GM20000 (cell line): ENCODE data around the gene PSG3.
"Not testable (repeated sequence)": the region's sequence is repeated elsewhere in the genome, so short reads cannot be mapped to it uniquely, and the experiment has no call there.

Experiments used
- DNase-seq: peaks from one replicate; pipeline ENCODE4 v3.0.0; 2012; ENCODE audit warnings: low spot score
- CTCF ChIP-seq: IDR thresholded peaks from 2 replicates; pipeline ENCODE4 v1.5.1; 2012; ENCODE audit warnings: mild to moderate bottlenecking, control low read depth; ENCODE audit errors: extremely low read depth, missing control alignments

PSG3 gene

GRCh38 chr19:42693760-42694350 is 46.4 kb downstream of the PSG3 start:
- DNase-seq = peak; percentile 57
- TF ChIP-seq CTCF = peak; percentile 59

GRCh38 chr19:42683917-42684513 is 56.3 kb downstream of the PSG3 start:
- DNase-seq = peak; percentile 45
- peak; percentile 30 for TF ChIP-seq CTCF

GRCh38 chr19:42676326-42676725 is 64.0 kb downstream of the PSG3 start:
- not testable (repeated sequence) for DNase-seq

GRCh38 chr19:42674549-42674948 is 65.7 kb downstream of the PSG3 start:
- DNase-seq = not testable (repeated sequence)
